ENCODE results near the gene MAP3K12.

MAP3K12 gene

DNA sequence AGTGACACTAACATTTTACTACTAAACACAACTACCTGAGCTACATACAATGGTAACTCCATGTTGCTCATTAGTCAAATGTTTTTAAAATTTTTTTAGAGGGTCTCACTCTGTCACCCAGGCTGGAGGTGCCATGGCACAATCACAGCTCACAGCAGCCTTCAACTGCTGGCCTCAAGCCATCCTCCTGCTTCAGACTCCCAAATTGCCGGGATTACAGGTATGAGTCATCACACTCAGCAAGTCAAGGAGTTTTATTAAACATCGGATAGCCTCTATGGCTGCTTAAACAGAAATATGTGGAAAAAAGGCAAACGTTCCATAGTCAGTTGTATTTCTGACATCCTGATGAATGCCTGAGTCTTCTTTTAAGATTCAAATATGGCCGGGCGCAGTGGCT, 19.1 kb upstream of the MAP3K12 start:
- TF ChIP-seq SUZ12 (IDR thresholded peaks at IDR 0.05; ENCODE audit: extremely low read depth, insufficient read depth, insufficient read length) (no peak), ZNF274 (IDR thresholded peaks at IDR 0.05; ENCODE audit: low read depth, low read length) (no peak), YY1 (IDR thresholded peaks at IDR 0.05; ENCODE audit: insufficient read depth, insufficient read length) (no peak)
- H3K4me3 ChIP-seq (ENCODE audit: insufficient read length, low read depth) = no peak overlapping the region
- H3K27me3 ChIP-seq (ENCODE audit: insufficient read depth, insufficient read length) = no peaks in the 10 kb centered on the region
- no peak overlapping the region for H3K9ac ChIP-seq (ENCODE audit: insufficient read length, low read depth)
- H3K4me1 ChIP-seq (ENCODE audit: insufficient read depth, insufficient read length) = no peaks in the 10 kb centered on the region
- H3K9me3 ChIP-seq (ENCODE audit: insufficient read depth, low read length) = no peaks in the 10 kb centered on the region
- peaks cover 68% of the 10 kb centered on the region for H3K36me3 ChIP-seq (ENCODE audit: insufficient read depth, insufficient read length, low read length)
- no peak for DNase-seq (ENCODE audit: low read depth, low spot score)

DNA sequence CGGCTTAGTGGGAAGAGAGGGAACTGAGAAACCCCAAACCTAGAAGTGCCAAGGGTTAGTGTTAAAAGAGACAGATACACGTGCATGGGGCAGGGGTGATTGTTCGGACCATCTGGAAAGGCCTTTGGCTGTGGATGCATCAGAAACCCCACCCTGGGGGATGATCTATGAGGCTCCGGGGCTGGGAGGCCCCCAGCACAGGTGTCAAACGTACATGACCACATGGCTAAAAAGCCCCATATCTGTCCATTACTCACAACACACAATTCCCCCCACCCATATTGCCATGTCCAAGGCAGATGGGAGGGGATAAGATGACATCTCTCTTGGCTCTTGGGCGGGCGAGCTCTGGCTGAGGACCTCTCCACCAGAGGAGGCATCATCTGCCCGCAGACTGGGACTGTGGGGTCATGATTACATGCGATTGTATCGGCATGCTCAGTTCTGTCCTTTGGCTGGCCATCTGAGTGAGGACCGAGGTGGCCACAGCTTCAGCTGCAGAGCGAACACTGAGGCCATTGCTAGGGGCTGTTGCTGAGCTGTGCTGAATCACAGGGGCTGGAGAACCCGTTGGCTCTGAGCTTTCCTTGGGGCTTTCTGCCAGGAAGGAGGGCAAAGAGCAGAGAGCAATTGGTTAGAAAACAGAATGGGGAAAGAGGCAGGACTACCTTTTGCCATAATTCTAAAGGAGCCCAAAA, 17.6 kb upstream of the MAP3K12 start:
- no peak for TF ChIP-seq SUZ12 (IDR thresholded peaks at IDR 0.05; ENCODE audit: extremely low read depth, insufficient read depth, insufficient read length)
- no peak for TF ChIP-seq YY1 (IDR thresholded peaks at IDR 0.05; ENCODE audit: insufficient read depth, insufficient read length)
- no peak for TF ChIP-seq ZNF274 (IDR thresholded peaks at IDR 0.05; ENCODE audit: low read depth, low read length)

DNA sequence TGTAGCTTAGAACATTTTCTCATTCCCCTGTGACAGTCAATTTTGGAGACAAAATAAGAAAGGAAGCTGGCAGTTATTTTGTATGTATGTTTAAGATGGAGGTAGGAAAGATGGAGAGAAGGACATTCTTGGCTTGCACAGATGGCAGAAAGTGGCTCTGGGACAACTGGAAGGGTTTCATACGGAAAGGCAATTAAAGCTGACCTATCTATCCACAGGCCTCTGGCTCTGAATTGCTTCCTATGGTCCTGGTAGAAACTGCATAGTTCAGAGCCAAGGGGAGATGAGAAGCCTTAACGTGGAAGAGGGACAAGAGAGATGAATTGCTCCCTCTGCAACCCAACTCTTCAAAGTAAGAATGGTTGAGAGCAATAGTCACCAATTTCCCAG, 16.0 kb upstream of the MAP3K12 start:
- TF ChIP-seq YY1 (IDR thresholded peaks at IDR 0.05; ENCODE audit: insufficient read depth, insufficient read length) (no peak), SUZ12 (IDR thresholded peaks at IDR 0.05; ENCODE audit: extremely low read depth, insufficient read depth, insufficient read length) (no peak), ZNF274 (IDR thresholded peaks at IDR 0.05; ENCODE audit: low read depth, low read length) (no peak)
- DNase-seq (ENCODE audit: low read depth, low spot score) = no peak
- Histone ChIP-seq H3K4me3 (ENCODE audit: insufficient read length, low read depth) (no peak overlapping the region), H3K4me1 (ENCODE audit: insufficient read depth, insufficient read length) (no peaks in the 10 kb centered on the region), H3K9ac (ENCODE audit: insufficient read length, low read depth) (no peak overlapping the region), H3K36me3 (ENCODE audit: insufficient read depth, insufficient read length, low read length) (peaks cover 70% of the 10 kb centered on the region), H3K9me3 (ENCODE audit: insufficient read depth, low read length) (no peaks in the 10 kb centered on the region), H3K27me3 (ENCODE audit: insufficient read depth, insufficient read length) (no peaks in the 10 kb centered on the region)

More for the DNA sequence above, 17.6 kb upstream of the MAP3K12 start:
- Histone ChIP-seq H3K9me3 (ENCODE audit: insufficient read depth, low read length) (no peaks in the 10 kb centered on the region), H3K27me3 (ENCODE audit: insufficient read depth, insufficient read length) (no peaks in the 10 kb centered on the region), H3K36me3 (ENCODE audit: insufficient read depth, insufficient read length, low read length) (peaks cover 69% of the 10 kb centered on the region), H3K4me3 (ENCODE audit: insufficient read length, low read depth) (no peak overlapping the region), H3K4me1 (ENCODE audit: insufficient read depth, insufficient read length) (no peaks in the 10 kb centered on the region), H3K9ac (ENCODE audit: insufficient read length, low read depth) (no peak overlapping the region)
- DNase-seq (ENCODE audit: low read depth, low spot score) = no peak

DNA sequence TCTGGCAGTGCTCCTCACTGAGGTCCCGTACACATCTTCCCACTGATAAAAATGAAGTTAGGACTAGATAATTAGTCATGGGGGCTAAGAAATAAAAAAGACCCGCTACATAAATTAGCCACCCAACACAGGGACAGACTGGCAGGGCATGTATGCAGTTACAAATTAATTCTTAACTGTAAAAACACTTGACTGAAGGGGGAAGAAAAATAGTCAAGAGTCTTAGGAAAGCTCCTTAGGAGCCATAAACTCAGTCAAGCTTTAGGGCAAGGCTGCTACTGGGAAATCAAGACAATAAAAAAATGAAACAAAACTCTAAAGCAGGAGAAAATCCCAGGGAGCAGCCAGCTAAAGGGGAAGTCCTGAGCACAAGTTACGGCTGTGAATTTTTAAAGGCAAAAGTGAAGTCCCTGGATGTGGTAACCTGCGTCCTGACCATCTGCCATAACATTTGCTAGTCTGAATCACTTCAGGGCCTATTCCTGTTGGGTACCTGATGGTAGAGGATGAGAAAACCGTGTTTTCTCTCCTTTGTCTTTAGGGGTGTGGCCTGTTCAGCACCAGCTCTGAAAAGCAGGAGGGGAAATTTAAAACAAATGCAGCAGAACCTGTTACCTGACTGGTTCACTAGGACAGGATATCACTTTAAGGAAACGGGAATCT, 15.5 kb upstream of the MAP3K12 start:
- no peak for DNase-seq (ENCODE audit: low read depth, low spot score)
- no peak overlapping the region for H3K9ac ChIP-seq (ENCODE audit: insufficient read length, low read depth)
- no peak overlapping the region for H3K4me3 ChIP-seq (ENCODE audit: insufficient read length, low read depth)
- no peak for TF ChIP-seq YY1 (IDR thresholded peaks at IDR 0.05; ENCODE audit: insufficient read depth, insufficient read length)
- no peak for TF ChIP-seq ZNF274 (IDR thresholded peaks at IDR 0.05; ENCODE audit: low read depth, low read length)
- no peak for TF ChIP-seq SUZ12 (IDR thresholded peaks at IDR 0.05; ENCODE audit: extremely low read depth, insufficient read depth, insufficient read length)
- H3K4me1 ChIP-seq (ENCODE audit: insufficient read depth, insufficient read length) = no peaks in the 10 kb centered on the region
- peaks cover 72% of the 10 kb centered on the region for H3K36me3 ChIP-seq (ENCODE audit: insufficient read depth, insufficient read length, low read length)
- H3K9me3 ChIP-seq (ENCODE audit: insufficient read depth, low read length) = no peaks in the 10 kb centered on the region
- no peaks in the 10 kb centered on the region for H3K27me3 ChIP-seq (ENCODE audit: insufficient read depth, insufficient read length)

DNA sequence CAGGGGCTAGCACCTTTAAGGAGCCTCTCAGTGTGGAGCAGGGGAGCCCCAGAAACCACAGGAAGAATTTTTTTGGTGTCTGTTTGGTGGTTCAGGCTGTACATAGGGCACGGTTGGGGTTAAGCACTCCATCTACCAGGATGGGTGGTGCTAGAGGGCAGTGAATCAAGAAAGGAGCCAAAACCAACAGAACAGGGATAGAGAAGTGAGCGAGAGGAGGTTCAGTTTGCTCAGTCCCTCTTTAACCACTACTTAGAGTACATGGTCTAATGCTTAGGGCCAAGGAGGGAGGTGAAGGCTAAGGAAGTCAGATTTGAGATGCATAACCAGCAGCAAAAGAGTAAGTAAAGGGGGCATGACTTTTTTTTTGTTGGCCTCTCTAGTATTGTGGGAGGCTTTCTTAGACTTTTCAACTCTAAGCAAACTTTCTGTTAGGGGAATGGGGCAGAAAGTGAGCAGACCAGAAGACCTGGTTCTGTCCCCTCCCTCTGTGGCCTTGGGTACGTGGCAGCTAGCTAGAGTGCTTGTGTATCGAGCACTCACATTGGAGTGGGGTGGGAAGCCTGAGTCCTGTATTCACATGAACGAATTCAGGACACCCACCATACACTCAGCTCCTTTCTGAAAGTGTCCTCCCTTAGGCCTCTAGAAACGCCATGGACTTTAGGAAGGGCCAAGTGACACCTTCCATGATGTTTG, 14.6 kb upstream of the MAP3K12 start:
- Histone ChIP-seq H3K36me3 (ENCODE audit: insufficient read depth, insufficient read length, low read length) (peaks cover 72% of the 10 kb centered on the region), H3K27me3 (ENCODE audit: insufficient read depth, insufficient read length) (no peaks in the 10 kb centered on the region)
- no peak for TF ChIP-seq ZNF274 (IDR thresholded peaks at IDR 0.05; ENCODE audit: low read depth, low read length)
- no peak for TF ChIP-seq SUZ12 (IDR thresholded peaks at IDR 0.05; ENCODE audit: extremely low read depth, insufficient read depth, insufficient read length)
- TF ChIP-seq YY1 (IDR thresholded peaks at IDR 0.05; ENCODE audit: insufficient read depth, insufficient read length) = no peak

DNA sequence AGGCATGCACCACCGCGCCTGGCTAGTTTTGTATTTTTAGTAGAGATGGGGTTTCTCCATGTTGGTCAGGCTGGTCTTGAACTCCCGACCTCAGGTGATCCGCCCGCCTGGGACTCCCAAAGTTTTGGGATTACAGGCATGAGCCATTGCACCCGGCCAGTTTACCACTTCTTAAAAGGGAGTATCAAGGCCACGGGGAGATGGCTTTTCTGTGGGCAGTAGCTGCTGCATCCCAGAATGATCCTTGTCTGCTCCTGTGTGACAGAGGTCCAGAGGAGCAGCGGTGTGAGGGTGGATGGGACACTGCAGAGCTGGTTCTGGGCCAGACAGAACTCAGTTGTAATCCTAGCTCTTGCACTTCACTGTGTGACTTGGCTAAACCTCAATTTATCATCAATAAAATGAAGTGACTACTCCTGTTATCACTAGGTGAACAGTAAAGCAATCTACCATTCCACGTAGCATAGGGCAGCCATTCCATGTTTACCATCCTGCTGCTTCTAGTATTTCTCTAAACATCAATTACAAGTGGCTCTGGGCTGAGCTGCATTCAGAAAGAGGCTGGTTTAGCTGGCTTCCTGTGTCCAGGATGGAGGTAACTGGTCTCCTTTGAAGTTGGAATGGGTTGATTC, 11.0 kb upstream of the MAP3K12 start:
- Histone ChIP-seq H3K27me3 (ENCODE audit: insufficient read depth, insufficient read length) (no peaks in the 10 kb centered on the region), H3K4me3 (ENCODE audit: insufficient read length, low read depth) (no peak overlapping the region), H3K9me3 (ENCODE audit: insufficient read depth, low read length) (no peaks in the 10 kb centered on the region), H3K36me3 (ENCODE audit: insufficient read depth, insufficient read length, low read length) (peaks cover 73% of the 10 kb centered on the region), H3K4me1 (ENCODE audit: insufficient read depth, insufficient read length) (peaks cover 4% of the 10 kb centered on the region), H3K9ac (ENCODE audit: insufficient read length, low read depth) (no peak overlapping the region)
- TF ChIP-seq ZNF274 (IDR thresholded peaks at IDR 0.05; ENCODE audit: low read depth, low read length) (no peak), SUZ12 (IDR thresholded peaks at IDR 0.05; ENCODE audit: extremely low read depth, insufficient read depth, insufficient read length) (no peak), YY1 (IDR thresholded peaks at IDR 0.05; ENCODE audit: insufficient read depth, insufficient read length) (no peak)
- DNase-seq (ENCODE audit: low read depth, low spot score) = no peak

More for the DNA sequence above, 14.6 kb upstream of the MAP3K12 start:
- Histone ChIP-seq H3K9ac (ENCODE audit: insufficient read length, low read depth) (no peak overlapping the region), H3K4me3 (ENCODE audit: insufficient read length, low read depth) (no peak overlapping the region), H3K9me3 (ENCODE audit: insufficient read depth, low read length) (no peaks in the 10 kb centered on the region), H3K4me1 (ENCODE audit: insufficient read depth, insufficient read length) (no peaks in the 10 kb centered on the region)
- DNase-seq (ENCODE audit: low read depth, low spot score) = no peak
